Stomach (tissue), 9 donors: ENCODE results near the gene DGCR2. TPM values are rescaled to one million over a fixed set of nuclear protein-coding genes. Genes with fewer than 3 reads are reported as not detected.

Experiments used
- DNase-seq, 2 donors: peaks; one replicate each; pipeline versions ENCODE4 v3.0.0 to v3.0.0-alpha.2; 2013 to 2019
- H3K27ac ChIP-seq, 5 donors: fragments of 200-600 bp in 4 of 5; sonication (generic) in 4 of 5; one replicate each; pipeline ENCODE4 v1.5.1; 2013 to 2019; ENCODE audit warnings: mild to moderate bottlenecking in 1 of 5, moderate library complexity in 1 of 5
- H3K27me3 ChIP-seq, 3 donors: fragments of 200-600 bp; sonication (generic); one replicate each; pipeline ENCODE4 v1.5.1; 2017 to 2019; ENCODE audit warnings: mixed run types in 1 of 3
- H3K36me3 ChIP-seq, 4 donors: fragments of 200-600 bp; sonication (generic); 1 replicate in 3 of 4; 2 replicates in 1 of 4; pipeline ENCODE4 v1.5.1; 2016 to 2019
- H3K4me1 ChIP-seq, 4 donors: fragments of 200-600 bp; sonication (generic); one replicate each; pipeline ENCODE4 v1.5.1; 2016 to 2019
- H3K4me3 ChIP-seq, 4 donors: fragments of 200-600 bp; sonication (generic) in 3 of 4; one replicate each; pipeline ENCODE4 v1.5.1; 2016 to 2019; ENCODE audit warnings: mild to moderate bottlenecking in 1 of 4
- H3K9me3 ChIP-seq, 4 donors: fragments of 200-600 bp; sonication (generic); one replicate each; pipeline ENCODE4 v1.5.1; 2016 to 2019
- EP300 ChIP-seq: sonication (generic); formaldehyde crosslinking; IDR thresholded peaks from one replicate; pipeline ENCODE4 v1.6.1; 2017; ENCODE audit warnings: antibody characterized with exemption
- POLR2A ChIP-seq, 4 donors: fragments of 450-650 bp; IDR thresholded peaks; one replicate each; pipeline ENCODE4 v1.6.1; 2016; ENCODE audit warnings: antibody characterized with exemption in 4 of 4, control low read depth in 2 of 4, mild to moderate bottlenecking in 1 of 4, moderate library complexity in 1 of 4
- POLR2AphosphoS5 ChIP-seq, 3 donors: sonication (generic); formaldehyde crosslinking; IDR thresholded peaks; one replicate each; pipeline ENCODE4 v1.6.1; 2016; ENCODE audit warnings: antibody characterized with exemption in 3 of 3
- WGBS, 5 donors: extraction: QIAGEN DNeasy Blood & Tissue Kit in 3 of 5; methylation state at CpG; one replicate each; pipeline versions ENCODE4 v1.1.5 to v1.1.7; 2013 to 2018; 5-methylcytosine and 5-hydroxymethylcytosine counted together
- intact Hi-C: fragments of 100-400 bp; cut with DNase I; formaldehyde crosslinking; loops from one replicate; pipeline ENCODE4 v1.15.1; 2023; ENCODE audit warnings: low total_unique reads
- polyA plus RNA-seq, 3 donors: library from polyadenylated mRNA; stranded (reverse); fragments of 200-250 nt; gene quantifications; one replicate each; pipeline ENCODE4 v1.2.3, GENCODE V29; 2013
- total RNA-seq, 5 donors: library from RNA; depleted of rRNA; stranded (reverse); fragments of >200 nt; gene quantifications; one replicate each; pipeline versions ENCODE4 v1.1.0 to v1.2.3, GENCODE V29; 2014 to 2016
- TF ChIP-seq, protein P1 (sequence below), 7 experiments: fragments of 450-650 bp in 4 of 7; fragments of 200-600 bp in 3 of 7; sonication (generic) in 3 of 7; IDR thresholded peaks; one replicate each; pipeline ENCODE4 v1.5.1; 2016 to 2019; ENCODE audit warnings: antibody characterized with exemption in 7 of 7, control low read depth in 2 of 7, mild to moderate bottlenecking in 1 of 7
- donor health status: healthy with polysubstance abuse.
- donor health status: Bipolar disorder and iron deficiency.
- donor health status: healthy.

Gene DGCR2
- total and polyA plus RNA-seq, 8 donors, result 5.0 to 75.3 (median 35.6) TPM

DNA sequence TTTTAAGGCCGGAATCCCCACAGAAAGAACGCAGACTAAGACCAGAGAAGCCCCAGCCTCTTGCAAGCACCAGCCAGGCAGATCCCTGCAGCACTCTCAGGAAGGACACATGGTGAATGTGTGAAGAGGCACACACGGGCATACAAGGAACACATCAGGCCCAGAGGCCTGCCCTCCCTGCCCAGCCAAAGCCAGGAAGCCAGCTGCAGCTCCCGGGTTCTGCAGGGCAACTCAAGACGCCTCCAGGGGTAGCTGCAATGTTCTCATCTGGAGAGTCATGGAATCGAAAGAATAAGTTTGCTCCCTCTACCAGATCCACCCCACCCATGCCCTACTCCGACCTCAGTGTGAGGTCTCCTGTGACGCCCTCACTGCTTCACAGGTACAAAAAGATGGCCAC, 2.3 kb downstream of the DGCR2 start:
- WGBS, 5 donors, result 64 to 86% (median 76%) methylated on average over 7 to 8 of the region's 8 CpGs
- H3K27ac ChIP-seq, result peak overlapping the region in 1 of 5 donors; percentile 94
- H3K9me3 ChIP-seq, result no peaks in the 10 kb centered on the region
- TF ChIP-seq EP300, result no peak
- no peak for TF ChIP-seq POLR2A (IDR thresholded peaks at IDR 0.05)
- TF ChIP-seq, protein P1, sequence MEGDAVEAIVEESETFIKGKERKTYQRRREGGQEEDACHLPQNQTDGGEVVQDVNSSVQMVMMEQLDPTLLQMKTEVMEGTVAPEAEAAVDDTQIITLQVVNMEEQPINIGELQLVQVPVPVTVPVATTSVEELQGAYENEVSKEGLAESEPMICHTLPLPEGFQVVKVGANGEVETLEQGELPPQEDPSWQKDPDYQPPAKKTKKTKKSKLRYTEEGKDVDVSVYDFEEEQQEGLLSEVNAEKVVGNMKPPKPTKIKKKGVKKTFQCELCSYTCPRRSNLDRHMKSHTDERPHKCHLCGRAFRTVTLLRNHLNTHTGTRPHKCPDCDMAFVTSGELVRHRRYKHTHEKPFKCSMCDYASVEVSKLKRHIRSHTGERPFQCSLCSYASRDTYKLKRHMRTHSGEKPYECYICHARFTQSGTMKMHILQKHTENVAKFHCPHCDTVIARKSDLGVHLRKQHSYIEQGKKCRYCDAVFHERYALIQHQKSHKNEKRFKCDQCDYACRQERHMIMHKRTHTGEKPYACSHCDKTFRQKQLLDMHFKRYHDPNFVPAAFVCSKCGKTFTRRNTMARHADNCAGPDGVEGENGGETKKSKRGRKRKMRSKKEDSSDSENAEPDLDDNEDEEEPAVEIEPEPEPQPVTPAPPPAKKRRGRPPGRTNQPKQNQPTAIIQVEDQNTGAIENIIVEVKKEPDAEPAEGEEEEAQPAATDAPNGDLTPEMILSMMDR (IDR thresholded peaks at IDR 0.05), result no peak
- no peak for TF ChIP-seq POLR2AphosphoS5 (IDR thresholded peaks at IDR 0.05)
- H3K4me3 ChIP-seq, result peak overlapping the region in 2 of 4 donors; percentile 86 to 89
- no peak for DNase-seq
- H3K4me1 ChIP-seq, result peaks cover 60 to 75% (median 69%) of the 10 kb centered on the region in 4 donors
- H3K36me3 ChIP-seq, result peaks cover 0 to 9% (median 0%) of the 10 kb centered on the region in 4 donors
- no peaks in the 10 kb centered on the region for H3K27me3 ChIP-seq
- intact Hi-C loops, result no loop called here

DNA sequence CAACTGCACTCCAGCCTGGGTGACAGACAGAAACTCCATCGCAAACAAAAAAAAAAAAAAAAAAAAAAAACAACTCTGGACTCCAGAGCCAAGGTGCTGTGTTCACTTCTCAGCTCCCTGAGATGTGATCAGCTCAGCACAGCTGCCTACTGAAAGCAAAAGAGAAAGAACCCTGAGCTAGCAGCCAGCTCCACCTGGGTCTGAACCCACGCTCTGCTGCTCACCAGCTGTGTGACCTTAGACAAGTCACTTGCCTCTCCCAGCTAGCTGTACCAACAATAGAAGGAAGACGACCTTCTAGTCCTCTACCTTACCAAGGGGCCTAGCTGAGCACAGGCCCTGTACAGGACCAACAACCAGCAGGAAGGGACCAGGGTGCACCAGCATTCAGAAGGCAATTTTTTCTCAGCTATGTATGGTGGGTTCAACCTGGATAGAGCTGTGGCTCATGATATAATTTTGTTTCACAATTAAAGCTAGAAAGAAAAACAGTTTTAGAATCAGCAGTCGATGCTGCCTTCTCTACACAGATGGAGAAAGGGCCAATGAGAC, 3.8 kb downstream of the DGCR2 start:
- Histone ChIP-seq H3K27me3 (no peaks in the 10 kb centered on the region), H3K4me1 (peaks cover 62 to 83% (median 78%) of the 10 kb centered on the region in 4 donors), H3K9me3 (no peaks in the 10 kb centered on the region), H3K4me3 (no peak overlapping the region), H3K27ac (peak overlapping the region in 1 of 5 donors; percentile 20), H3K36me3 (peaks cover 0 to 9% (median 0%) of the 10 kb centered on the region in 4 donors)
- no peak for TF ChIP-seq POLR2AphosphoS5 (IDR thresholded peaks at IDR 0.05)
- no peak for TF ChIP-seq EP300
- TF ChIP-seq POLR2A (IDR thresholded peaks at IDR 0.05), result no peak
- TF ChIP-seq, protein P1 (IDR thresholded peaks at IDR 0.05), result no peak
- DNase-seq, result no peak
- intact Hi-C loops, result no loop called here
- WGBS, 5 donors, result 65 to 78% (median 71%) methylated on average over 4 of the region's 4 CpGs

DNA sequence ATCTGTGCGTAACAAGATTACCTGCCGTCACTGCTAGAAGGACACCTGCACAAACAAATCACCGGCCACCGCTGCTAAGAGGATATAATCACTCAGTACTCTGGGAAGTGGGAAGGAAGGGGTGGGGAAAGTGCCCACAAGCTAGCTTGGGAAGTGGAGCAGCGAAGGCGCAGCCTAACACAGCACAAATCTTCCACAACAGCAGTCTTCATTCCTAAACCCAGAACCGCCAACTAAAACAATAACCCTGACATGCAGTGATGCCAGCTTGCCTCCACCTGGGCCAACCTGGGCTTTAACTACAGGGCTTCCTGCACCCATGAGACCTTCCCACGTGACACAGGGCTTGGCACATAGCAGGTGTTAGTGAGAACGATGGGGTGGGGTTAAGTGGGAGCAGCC, 5.1 kb downstream of the DGCR2 start:
- TF ChIP-seq EP300 (no peak), POLR2A (IDR thresholded peaks at IDR 0.05) (no peak), POLR2AphosphoS5 (IDR thresholded peaks at IDR 0.05) (no peak)
- TF ChIP-seq, protein P1 (IDR thresholded peaks at IDR 0.05), result no peak
- H3K27ac ChIP-seq, result no peak overlapping the region
- H3K9me3 ChIP-seq, result no peaks in the 10 kb centered on the region
- no peak for DNase-seq
- no peak overlapping the region for H3K4me3 ChIP-seq
- H3K36me3 ChIP-seq, result peaks cover 0 to 9% (median 0%) of the 10 kb centered on the region in 4 donors
- 37 to 54% (median 51%) methylated on average over 9 of the region's 9 CpGs for WGBS, 5 donors
- H3K4me1 ChIP-seq, result peaks cover 57 to 85% (median 73%) of the 10 kb centered on the region in 4 donors
- no peaks in the 10 kb centered on the region for H3K27me3 ChIP-seq
- intact Hi-C loops, result no loop called here

DNA sequence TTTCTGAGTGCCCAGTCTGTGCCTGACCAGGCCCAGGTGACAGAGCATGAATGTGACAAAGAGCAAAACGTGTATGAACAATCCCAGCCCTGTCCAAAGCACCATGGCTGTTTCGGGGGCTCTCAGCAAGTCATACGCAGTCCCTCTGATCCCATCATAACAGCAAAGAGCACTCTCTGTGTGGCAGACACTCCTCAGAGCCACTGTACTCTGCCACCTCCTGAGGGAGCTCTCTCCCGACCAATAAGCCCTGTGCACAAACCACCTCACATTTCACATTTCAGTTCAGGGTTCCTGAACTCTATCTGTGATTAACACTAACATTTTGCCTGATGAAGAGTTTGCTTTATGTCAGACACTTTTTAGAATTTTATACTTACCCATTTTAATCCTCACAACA, 6.6 kb downstream of the DGCR2 start:
- no peaks in the 10 kb centered on the region for H3K27me3 ChIP-seq
- H3K9me3 ChIP-seq, result no peaks in the 10 kb centered on the region
- peaks cover 0 to 9% (median 0%) of the 10 kb centered on the region in 4 donors for H3K36me3 ChIP-seq
- H3K4me3 ChIP-seq, result no peak overlapping the region
- intact Hi-C loops, result no loop called here
- no peak for DNase-seq
- H3K27ac ChIP-seq, result no peak overlapping the region
- TF ChIP-seq POLR2A (IDR thresholded peaks at IDR 0.05) (no peak), POLR2AphosphoS5 (IDR thresholded peaks at IDR 0.05) (no peak), EP300 (no peak)
- TF ChIP-seq, protein P1 (IDR thresholded peaks at IDR 0.05), result no peak
- peaks cover 52 to 85% (median 73%) of the 10 kb centered on the region in 4 donors for H3K4me1 ChIP-seq
- WGBS, 5 donors, result 53 to 76% (median 63%) methylated on average over 4 of the region's 4 CpGs
